SHP77 (cell line): ENCODE measurements around the gene DLGAP4.

Experiments used
- DNase-seq, 2 experiments: peaks; one replicate each; lab custom pipeline; 2025; lab: John Stamatoyannopoulos, UW

Gene DLGAP4

DNA sequence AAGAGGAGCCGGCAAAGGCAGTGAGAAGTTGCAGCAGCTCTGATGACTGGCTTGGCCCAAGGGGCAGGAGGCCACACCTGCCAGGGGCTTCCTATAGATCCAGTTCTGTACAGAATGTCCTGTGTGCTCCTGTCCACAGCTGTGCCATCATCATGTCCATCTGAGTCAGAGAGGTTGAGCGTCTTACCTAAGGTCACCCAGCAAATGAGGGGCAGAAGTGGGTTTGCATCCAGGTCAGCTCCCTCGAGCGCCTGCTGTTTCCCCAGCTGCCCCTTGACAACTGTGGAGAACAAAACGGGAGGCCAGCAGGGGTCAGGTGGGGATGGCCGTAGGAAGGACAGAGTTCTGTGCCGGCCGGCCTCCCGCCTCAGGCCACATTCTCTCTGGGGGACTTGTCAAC lies 47.6 kb downstream of the DLGAP4 start:
- DNase-seq = no peak

DNA sequence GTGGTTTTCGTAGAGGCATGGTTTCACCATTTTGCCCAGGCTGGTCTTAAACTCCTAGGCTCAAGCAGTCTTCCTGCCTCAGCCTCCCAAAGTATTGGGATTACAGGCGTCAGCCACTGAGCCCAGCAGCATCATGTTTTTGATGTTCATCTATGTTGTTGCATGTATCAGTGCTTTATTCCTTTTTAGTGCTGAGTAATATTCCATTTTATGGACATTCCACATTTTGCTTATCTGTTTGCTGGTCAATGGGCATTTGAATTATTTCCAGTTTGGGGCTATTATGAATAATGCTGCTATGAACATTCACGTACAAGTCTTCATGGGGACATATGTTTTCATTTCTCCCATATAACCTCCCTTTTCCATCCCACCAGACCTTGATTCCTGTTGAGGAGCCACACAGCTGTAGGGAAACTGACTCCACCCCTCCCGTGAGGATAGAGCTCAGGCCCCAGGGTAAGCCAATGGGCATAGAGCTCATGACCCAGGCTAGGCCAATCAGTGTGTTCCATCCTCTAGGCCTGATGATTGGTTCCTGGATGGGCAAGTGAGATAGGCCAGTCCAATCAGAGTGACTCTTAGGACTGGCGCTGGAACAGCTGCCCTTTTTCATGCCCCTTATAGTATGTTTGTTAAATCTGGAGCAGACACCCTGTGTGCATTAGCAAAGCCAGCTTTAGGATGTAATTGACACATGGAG lies 49.5 kb downstream of the DLGAP4 start:
- no peak for DNase-seq

DNA sequence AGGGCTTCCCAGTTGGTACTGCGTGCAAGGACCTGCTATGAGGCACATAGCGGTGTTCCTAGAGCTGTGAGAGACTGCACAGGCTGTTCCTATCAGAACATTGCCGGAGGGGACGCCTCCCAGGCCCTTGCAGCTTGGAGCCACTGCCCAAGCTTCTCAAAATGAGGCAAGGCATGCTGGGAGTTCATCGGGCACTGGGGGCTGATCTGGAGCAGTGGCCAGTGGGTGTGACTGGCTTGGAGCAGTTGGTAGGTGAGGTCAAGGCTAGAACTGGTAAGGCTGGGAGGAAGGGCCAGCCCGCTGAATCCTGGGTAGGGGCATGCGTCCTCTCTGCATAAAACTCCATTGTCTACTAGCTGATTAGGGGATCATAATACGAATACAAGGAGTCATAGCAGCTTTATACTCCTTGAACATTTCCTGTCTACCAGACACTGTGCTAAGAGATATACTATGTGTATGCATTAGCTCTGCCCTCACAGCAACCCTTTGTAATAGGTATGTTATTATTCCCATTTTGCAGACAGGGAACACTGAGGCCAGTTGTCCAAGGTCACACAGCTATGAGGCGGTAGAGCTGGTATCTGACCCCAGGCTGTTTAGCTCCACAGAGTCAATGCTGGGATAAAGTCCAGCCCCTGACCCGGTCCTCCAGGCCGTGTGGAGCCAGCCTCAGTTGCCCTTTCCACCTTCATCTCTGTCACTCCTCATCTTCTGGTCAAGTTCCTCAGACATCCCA lies 53.7 kb downstream of the DLGAP4 start:
- no peak for DNase-seq

DNA sequence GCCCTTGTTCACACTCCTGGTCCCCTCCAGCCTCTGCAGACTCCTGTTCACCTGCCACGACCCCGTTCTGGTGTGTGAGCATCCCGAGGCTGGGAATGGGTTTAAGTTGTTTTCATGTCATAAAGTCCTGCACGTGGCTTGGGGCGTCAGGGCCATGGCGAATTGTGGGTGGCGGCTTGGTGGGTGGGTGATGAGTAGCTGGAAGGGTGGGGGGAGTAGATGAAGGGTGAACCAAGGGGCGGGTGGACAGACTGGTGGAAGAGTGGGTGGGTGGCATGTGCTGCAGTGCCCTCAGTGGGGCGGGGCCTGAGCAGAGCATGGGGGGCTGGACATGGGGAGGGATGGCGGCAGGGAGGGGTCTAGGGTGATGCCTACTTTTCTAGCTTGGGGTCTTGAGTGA lies 54.3 kb downstream of the DLGAP4 start:
- no peak for DNase-seq

DNA sequence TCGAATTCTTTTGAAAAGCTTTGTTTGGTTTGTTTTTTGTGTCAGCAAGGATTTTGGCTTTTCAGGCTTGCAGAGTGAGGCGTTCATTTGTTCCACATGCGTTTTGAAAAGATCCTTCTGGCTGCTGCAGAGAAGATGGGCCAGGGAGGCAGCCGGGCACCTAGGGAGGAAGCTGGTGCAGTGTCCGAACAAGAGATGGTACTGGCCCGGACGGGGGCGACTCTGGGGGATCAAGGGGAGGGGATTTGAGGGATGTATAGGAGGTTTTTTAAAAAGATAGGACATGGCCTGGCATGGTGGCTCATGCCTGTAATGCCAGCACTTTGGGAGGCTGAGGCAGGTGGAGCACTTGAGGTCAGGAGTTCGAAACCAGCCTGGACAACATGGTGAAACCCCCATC lies 55.3 kb downstream of the DLGAP4 start:
- no peak for DNase-seq

DNA sequence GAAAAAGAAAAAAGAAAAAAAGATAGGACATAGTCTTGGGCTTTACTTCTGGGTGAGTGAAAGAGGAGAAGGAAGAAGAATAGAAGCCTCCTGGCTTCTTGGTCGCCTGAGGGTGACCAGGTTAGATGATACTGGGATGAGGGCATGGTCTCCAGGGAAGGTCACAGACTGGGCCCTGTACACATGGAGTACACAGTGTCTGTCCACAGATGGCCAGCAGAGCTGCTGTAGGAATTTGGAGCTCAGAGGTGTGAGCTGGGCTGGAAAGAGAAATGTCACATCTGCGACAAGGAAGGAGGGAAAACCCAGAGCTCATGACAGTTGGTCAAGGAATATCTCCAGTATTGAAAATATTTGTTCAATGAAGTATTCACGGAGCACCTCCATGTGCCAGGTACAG lies 56.1 kb downstream of the DLGAP4 start:
- no peak for DNase-seq

DNA sequence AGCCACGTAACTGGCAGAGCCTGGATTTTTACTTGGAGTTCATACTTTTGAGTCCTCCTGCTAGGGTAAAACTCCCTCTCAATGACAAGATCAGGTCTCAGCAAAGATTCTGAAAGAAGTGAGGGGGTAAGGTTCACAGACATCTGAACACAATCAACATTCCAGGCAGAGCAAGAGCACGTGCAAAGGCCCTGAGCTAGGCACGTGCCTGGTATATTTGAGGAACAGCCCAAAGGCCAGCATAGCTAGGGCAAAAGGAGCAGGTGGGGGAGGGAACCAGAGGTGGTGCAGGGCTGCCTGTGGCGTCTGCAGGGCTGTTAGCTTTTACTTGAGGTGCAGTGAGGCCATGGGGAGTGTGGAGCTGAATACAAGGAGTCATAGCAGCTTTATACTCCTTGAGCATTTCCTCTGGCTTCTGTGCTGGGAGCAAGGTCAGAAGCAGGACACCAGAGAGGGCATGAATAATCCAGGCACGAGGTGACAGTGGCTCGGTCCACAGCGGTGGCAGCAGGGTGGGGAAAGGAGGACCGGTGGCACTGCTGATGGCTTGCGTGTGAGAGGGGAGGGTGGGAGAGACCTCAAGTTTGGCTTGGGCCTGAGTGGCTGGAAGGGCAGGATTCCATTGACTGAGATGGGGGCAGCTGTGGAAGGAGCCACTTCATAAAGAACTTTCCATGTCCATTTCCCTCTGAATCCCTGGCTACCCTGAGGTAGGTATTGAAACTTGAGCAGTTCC lies 57.0 kb downstream of the DLGAP4 start:
- no peak for DNase-seq

DNA sequence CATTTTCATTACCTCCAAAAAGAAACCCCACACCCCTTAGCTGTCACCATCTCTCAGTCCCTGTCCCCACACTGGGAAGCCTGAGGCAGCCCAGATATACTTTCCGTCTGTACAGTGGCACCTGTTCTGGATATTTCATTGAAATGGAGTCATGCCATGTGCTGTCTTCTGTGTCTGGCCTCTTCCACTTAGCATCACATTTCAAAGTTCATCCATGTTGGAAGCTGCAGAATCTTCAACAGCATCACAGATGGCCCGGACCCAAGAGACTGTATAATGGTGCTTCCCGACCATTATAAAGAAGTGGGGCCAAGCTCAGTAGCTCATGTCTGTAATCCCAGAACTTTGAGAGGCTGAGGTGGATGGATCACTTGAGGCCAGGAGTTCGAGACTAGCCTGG lies 58.4 kb downstream of the DLGAP4 start:
- no peak for DNase-seq

DNA sequence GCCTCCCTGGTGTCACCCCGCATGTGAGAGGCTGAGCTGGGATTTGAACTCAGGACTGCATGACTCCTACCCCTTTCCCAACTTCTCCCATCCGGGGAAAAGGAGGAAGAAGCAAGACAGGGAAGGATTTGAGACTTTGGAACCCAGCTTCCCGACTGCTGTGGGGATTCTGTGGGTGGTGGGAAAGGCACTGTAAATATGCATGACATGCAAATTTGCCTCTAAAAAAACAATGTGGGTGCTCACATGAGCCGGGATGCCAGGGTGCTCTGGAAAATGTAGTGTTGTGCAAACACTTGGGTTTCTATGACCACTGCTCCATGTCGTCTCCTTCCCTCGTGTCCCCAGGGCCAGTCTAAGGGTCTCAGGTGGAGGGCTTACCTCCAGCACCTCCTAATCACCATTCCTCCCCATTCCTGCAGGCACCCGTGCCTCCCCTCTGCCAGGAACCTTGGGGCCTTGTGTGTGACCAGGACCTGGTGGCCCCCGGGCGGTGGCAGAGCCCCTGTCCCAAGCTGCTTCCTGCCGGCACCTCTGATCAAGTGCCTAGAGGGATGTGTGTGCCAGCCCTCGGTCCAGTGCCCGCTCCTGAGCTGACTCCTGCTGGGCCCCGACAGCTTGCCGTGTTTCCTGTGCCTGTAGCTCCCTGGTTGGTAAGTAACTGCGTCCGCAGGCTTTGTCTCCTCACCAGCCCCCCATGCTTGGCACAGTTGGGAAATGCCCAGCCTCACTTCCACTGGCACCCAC lies 60.7 kb downstream of the DLGAP4 start:
- no peak for DNase-seq

DNA sequence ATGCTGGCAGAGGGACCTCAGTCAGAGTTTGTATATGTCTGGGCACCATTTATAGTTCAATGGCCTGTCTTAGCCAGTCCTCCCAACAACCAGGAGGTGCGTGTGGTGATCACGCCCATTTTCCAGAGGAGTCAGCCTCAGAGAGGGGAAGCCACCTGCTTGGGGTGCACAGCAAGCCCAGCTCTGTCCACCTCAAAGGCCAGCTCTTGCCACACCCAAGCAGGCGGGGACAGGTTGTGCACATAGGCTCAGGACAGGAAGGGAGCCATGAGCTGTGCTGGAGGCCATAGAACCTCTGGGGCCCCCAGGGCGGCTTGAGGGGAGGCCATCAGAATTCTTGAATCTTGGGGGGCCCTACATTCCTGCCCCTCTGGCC lies 61.2 kb downstream of the DLGAP4 start:
- DNase-seq = no peak

DNA sequence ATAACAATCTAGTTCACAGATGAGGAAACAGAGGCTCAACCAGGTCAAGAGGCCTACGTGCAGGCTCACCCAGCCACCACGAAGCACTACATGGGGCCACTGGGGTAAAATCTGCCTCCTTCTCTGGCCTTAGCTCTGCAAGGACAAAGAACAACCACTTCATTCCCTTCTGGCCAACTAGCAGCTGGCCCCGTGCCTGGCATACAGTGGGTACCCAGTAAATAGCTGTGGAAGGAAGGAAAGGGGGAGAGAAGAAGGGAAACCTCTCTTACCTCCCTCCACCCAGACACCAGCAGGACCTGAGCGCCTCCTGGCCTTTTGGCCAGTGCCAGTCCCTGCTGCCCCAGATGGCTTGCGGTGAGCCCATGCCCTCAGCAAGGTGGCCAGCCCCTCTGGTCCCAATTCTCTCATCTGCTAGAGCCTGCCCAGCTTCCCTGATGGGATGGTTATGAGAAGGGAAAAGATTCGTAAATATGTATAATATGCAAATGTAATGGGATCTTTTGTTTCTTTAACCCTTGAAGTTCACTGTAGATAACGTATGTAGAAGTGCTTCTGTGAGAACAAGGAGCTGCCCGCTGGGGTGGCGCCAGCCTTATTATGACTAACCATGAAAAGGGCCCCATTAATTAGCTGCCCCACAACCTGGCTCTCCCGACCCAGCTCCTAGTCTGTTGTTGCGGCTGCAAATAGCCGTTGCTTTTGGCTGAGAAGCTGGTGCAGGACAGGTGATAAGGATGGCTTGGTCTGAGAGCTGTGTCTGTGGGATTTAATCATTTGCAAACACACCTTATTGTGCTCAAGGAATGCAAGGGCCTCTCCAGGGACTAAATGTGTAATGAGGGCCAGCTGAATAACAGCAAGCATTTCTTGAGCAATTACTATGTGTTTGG lies 62.0 kb downstream of the DLGAP4 start:
- DNase-seq = no peak

DNA sequence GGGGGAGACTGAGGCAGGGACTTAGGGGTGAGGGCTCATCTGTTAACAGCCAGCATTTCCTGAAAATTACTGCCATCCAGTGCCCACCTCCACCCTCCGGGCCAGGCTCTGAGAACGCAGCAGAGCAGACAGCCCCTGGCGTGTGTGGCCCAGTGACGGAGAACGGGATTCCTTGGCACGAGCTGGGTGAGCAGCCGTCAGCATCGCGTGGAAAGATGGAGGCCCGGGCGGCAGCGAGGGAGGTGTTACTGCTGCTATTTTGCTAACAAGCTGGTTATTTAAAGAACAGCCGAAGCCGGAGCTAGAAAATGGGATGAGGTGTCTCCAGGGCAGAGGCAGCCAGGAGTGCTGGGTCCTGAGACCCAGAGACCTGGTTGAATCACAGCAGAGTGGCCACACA lies 62.7 kb downstream of the DLGAP4 start:
- no peak for DNase-seq

DNA sequence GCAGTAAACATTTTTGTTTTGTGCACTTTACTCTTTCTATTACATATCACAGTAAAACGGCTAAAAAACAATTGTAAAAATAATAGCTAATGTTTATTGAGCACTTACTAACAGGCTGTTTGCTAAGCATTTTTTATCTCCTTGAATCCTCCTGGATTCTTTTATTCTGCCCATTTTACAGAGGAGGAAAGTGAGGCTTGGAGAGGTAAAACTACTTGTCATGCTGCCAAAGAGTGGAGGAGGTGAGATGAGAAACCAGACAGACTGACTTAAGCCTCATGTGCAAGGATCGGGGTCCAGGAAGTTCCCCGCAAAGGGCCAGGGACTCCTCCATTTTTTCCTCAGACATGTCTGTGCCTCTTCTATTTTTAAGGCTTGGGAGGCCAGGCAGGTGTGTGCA lies 63.6 kb downstream of the DLGAP4 start:
- DNase-seq = no peak

DNA sequence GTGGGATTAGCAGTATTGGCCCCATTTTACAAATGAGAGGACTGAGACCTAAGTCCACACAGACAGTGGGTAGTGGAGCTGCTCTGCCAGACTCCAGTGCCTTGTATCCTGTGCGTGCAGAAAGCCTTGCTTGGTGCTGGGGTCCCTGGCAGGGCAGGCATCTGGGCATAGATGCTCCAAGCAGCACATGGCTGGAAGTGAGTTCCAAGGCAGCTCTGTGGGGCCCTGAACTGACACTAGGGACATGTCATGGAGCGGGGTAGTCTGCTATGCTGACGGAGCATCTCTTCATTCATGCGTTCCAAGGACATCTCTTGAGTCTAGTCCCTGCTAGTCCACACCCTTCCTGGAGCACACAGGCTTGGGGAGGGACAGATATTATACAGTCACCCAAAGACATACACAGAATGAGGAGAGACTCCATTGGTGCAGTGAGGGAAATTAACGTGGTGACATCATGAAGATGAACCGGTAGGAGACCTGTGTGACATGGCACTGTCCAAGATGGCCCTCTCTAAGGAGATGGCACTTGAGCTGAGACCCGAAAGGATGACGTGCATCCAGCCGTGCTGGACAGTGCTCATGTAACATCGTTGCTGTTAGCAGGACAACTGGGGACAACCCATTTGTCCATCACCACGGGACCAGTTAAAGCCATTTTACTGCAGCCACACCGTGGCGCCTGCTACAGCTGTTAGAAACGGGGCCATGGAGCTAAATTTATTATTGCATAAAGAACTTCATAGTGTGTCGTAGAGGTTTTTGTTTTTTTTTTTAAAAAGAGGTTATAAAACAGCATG lies 65.1 kb downstream of the DLGAP4 start:
- DNase-seq = no peak

DNA sequence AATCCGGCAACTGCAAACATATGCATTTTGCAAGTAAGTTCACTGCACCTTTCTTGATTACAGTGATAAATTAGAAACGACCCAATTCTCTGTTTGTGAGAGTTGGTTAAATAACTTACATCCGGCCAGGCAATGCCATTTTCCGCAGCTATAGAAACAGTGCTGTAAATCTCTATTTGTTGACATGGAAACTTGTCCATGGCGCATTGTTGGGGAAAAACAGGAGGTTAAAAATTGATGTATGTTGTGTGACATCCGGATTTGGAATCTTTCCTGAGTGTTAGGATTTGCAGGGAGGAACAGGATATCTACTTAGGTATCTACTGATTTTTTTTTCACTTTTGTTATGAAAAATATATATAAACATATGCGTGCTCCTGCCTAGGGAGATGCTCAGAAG lies 66.5 kb downstream of the DLGAP4 start:
- no peak for DNase-seq

DNA sequence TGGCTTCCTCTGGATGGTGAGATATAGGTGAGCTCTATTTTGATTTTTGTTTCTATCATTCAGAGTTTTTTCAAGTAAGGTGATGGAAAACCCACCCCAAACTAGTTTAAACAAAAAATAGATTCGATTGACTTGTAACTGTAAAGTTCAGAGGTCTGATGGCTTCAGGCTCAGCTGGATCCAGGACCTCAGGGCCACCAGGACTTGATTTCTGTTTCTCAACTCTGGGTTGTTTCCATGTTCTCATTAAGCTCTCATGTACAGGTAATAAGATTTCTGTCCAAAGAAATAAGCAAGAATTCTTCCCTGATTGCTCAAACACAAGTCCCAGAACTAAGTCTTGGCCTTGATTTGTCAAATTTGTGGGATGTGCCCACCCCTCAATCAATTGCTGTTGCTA lies 67.0 kb downstream of the DLGAP4 start:
- no peak for DNase-seq

DNA sequence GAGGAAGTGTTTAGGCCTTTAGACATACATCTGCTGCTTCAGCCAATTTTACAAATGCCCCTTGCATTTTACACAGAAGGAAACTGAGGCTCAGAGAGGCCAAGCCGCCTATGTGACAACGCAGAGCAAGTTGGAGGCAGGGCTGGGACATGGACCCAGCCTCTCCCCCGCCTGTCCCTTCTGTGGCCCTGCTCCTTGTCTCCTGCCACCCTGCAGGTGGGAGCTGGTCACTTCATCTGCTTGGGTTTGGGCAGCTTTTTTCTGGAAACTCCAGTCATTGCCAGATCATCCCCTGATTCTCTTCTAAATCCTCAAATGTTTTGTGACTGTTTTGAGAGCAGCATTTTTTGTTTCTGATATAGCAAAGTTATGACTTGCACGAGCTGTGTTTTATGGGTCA lies 68.9 kb downstream of the DLGAP4 start:
- no peak for DNase-seq

DNA sequence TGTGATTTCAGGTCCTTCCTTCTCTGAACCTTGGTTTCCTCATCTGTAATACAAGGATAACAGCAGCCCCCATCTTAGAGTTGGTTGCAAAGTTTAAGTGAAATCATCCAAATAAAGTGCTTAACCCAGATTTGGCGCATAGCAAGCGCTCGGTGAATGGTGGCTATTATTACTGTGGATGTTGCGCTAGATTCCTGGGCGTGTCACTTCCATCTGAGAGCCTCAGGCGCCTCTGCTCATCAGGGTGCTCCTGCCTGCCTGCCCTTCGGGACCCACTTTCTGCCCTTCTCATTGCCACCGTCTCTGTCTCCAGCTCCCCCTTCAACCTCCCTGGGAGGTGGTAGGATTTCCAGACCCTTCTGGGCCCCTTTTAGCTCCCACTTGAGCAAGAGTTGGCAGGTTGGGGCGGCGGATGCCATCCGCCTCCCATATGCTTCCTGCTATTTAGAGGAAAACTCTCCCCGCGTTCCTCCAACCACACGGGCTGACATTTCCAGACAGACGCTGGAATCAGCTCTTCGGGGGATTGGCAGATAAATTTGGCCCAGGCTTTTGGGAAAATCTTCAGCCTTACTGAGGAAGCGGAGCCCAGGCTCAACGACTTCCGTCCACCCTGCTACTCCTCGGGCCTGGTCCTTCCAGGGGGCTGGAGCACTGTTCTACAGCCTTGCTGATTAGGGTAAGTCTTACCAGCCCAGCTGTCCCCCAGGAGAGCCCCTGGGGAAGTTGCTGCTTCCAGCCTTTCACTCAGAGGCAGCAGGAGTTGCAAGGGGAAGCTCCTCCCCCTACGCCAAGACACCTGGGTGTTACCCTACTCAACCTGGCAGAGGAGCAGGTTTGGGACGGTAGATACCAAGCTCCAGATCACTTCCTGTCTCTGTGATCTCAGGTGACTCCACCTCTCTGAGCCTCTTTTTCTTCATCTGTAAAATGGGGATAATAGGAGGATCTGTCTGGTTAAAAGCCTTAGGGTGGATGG lies 71.5 kb downstream of the DLGAP4 start:
- no peak for DNase-seq

DNA sequence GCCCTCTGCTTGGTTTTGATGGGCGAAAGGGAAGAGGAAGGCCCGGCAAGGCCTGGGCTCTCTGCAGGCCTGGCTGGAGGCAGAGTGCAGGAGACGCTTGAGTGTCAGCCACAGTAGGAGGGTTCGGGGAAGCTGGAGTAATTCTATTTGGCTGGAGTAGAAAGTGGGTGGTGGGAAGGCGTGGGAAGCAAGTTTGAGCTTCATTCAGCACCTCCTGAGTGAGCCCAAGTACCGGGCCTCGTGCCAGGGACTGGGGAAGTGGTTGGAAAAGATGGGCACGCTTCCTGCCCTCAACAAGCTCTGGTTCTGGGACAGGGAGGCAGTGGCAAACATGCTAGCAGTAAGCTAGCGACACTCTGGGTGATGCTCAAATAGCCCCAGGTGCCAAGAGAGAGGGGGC lies 72.5 kb downstream of the DLGAP4 start:
- DNase-seq = no peak
